ENCODE data around the gene ZNRF4. TPM values are rescaled to one million over a fixed set of nuclear protein-coding genes. Genes with fewer than 3 reads are reported as not detected.

ZNRF4 gene
- total RNA-seq, 1 experiment from 2014 or later = not detected

DNA sequence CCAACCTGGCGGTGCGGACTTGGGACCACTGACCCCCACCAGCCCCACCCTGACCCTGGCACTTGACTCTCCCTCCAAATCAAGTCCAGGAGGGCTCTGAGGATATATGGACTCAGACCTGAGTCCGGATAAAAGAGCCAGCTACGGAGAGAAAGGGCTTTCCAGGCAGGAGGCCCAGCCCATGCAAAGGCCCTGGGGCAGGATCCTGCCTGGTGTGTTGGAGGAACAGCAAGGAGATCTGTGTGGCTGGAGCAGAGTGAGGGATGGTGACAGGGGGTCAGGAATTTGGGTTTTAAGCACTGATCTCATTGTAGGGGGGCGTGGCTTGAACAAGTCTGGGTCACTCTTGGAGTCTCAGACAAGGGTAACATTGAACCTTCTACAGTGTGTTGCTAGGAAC lies 474 bp upstream of the ZNRF4 start:
- CTCF ChIA-PET = no interaction called here
- Mint-ChIP-seq H3K36me3 (ENCODE audit: insufficient read depth, unreplicated experiment) (no peaks in the 10 kb centered on the region), H3K27me3 (ENCODE audit: unreplicated experiment) (peaks cover 55% of the 10 kb centered on the region), H3K9me3 (ENCODE audit: low read depth, unreplicated experiment) (no peaks in the 10 kb centered on the region), H3K4me3 (ENCODE audit: low read depth, unreplicated experiment) (no peak overlapping the region), H3K27ac (ENCODE audit: unreplicated experiment) (no peak overlapping the region), H3K4me1 (ENCODE audit: low read depth, unreplicated experiment) (no peaks in the 10 kb centered on the region)
- intact Hi-C loops (cut with micrococcal nuclease; ENCODE audit: unreplicated experiment) = no loop called here
- no TSS peak for BruUV-seq (replicated peaks)
- TF ChIP-seq, protein P1, sequence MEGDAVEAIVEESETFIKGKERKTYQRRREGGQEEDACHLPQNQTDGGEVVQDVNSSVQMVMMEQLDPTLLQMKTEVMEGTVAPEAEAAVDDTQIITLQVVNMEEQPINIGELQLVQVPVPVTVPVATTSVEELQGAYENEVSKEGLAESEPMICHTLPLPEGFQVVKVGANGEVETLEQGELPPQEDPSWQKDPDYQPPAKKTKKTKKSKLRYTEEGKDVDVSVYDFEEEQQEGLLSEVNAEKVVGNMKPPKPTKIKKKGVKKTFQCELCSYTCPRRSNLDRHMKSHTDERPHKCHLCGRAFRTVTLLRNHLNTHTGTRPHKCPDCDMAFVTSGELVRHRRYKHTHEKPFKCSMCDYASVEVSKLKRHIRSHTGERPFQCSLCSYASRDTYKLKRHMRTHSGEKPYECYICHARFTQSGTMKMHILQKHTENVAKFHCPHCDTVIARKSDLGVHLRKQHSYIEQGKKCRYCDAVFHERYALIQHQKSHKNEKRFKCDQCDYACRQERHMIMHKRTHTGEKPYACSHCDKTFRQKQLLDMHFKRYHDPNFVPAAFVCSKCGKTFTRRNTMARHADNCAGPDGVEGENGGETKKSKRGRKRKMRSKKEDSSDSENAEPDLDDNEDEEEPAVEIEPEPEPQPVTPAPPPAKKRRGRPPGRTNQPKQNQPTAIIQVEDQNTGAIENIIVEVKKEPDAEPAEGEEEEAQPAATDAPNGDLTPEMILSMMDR (IDR thresholded peaks at IDR 0.05; ENCODE audit: unreplicated experiment) = no peak
- no peak for DNase-seq

DNA sequence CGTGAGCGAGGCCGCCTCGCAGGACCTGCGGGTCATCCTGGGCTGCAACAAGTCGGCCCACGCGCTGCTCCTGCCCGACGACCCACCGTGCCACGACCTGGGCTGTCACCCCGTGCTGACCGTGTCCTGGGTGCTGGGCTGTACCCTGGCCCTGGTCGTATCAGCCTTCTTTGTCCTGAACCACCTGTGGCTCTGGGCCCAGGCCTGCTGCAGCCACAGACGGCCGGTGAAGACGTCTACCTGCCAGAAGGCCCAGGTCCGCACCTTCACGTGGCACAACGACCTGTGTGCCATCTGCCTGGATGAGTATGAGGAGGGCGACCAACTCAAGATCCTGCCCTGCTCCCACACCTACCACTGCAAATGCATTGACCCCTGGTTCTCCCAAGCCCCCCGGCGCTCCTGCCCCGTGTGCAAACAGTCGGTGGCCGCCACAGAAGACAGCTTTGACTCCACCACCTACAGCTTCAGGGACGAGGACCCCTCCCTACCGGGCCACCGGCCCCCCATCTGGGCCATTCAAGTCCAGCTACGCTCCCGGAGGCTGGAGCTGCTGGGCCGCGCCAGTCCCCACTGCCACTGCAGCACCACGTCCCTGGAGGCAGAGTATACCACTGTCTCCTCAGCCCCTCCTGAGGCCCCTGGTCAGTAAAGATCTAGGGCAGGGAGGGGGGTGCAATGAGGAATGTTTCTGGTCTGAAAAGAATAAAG lies 1.1 kb downstream of the ZNRF4 start:
- DNase-seq = no peak
- CTCF ChIA-PET = no interaction called here
- no TSS peak for BruUV-seq (replicated peaks)

GRCh38 chr19:5456841-5457200 lies 1.6 kb downstream of the ZNRF4 start:
- Mint-ChIP-seq H3K27me3 (ENCODE audit: unreplicated experiment) (peaks cover 42% of the 10 kb centered on the region), H3K36me3 (ENCODE audit: insufficient read depth, unreplicated experiment) (peaks cover 4% of the 10 kb centered on the region)
- intact Hi-C loops (cut with micrococcal nuclease; ENCODE audit: unreplicated experiment) = no loop called here

More for the DNA sequence above, 1.1 kb downstream of the ZNRF4 start:
- no peak overlapping the region for H3K27ac Mint-ChIP-seq (ENCODE audit: unreplicated experiment)
- H3K4me1 Mint-ChIP-seq (ENCODE audit: low read depth, unreplicated experiment) = no peaks in the 10 kb centered on the region
- TF ChIP-seq, protein P1 (IDR thresholded peaks at IDR 0.05; ENCODE audit: unreplicated experiment) = no peak
- peaks cover 4% of the 10 kb centered on the region for H3K36me3 Mint-ChIP-seq (ENCODE audit: insufficient read depth, unreplicated experiment)
- intact Hi-C loops (cut with micrococcal nuclease; ENCODE audit: unreplicated experiment) = no loop called here
- no peak overlapping the region for H3K4me3 Mint-ChIP-seq (ENCODE audit: low read depth, unreplicated experiment)
- H3K27me3 Mint-ChIP-seq (ENCODE audit: unreplicated experiment) = peaks cover 41% of the 10 kb centered on the region
- H3K9me3 Mint-ChIP-seq (ENCODE audit: low read depth, unreplicated experiment) = no peaks in the 10 kb centered on the region

DNA sequence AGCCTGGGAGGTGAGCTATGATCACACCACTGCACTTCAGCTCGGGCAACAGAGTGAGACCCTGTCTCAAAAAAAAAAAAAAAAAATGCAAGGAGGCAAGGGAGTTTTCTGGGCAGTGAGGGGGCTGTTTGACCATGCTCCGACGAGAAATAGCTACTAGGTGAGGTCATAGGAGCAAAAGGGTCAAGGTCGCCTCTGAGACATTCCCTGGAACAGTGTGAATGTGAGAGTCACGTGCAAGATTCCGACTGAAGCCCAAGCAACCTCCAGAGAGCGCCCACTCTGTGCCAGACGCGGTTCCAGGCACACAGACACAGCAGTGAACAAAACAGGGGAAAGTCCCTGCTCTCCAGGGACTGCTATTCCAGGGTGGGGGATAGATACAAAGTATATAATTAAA lies 2.5 kb downstream of the ZNRF4 start:
- Mint-ChIP-seq H3K27me3 (ENCODE audit: unreplicated experiment) (peaks cover 51% of the 10 kb centered on the region), H3K27ac (ENCODE audit: unreplicated experiment) (no peak overlapping the region), H3K4me1 (ENCODE audit: low read depth, unreplicated experiment) (no peaks in the 10 kb centered on the region), H3K4me3 (ENCODE audit: low read depth, unreplicated experiment) (no peak overlapping the region), H3K36me3 (ENCODE audit: insufficient read depth, unreplicated experiment) (peaks cover 4% of the 10 kb centered on the region), H3K9me3 (ENCODE audit: low read depth, unreplicated experiment) (no peaks in the 10 kb centered on the region)
- BruUV-seq (replicated peaks) = no TSS peak
- no peak for DNase-seq
- intact Hi-C loops (cut with micrococcal nuclease; ENCODE audit: unreplicated experiment) = no loop called here
- TF ChIP-seq, protein P1 (IDR thresholded peaks at IDR 0.05; ENCODE audit: unreplicated experiment) = no peak
- CTCF ChIA-PET = interaction anchor here (0.6 kb wide), 1 partner anchor 39 kb away, joined by 4 read pairs; no protein-coding TSS in a partner anchor

More at GRCh38 chr19:5456841-5457200, 1.6 kb downstream of the ZNRF4 start:
- H3K4me1 Mint-ChIP-seq (ENCODE audit: low read depth, unreplicated experiment) = no peaks in the 10 kb centered on the region
- H3K27ac Mint-ChIP-seq (ENCODE audit: unreplicated experiment) = no peak overlapping the region
- TF ChIP-seq, protein P1 (IDR thresholded peaks at IDR 0.05; ENCODE audit: unreplicated experiment) = no peak
- DNase-seq = no peak
- CTCF ChIA-PET = no interaction called here
- no peak overlapping the region for H3K4me3 Mint-ChIP-seq (ENCODE audit: low read depth, unreplicated experiment)
- H3K9me3 Mint-ChIP-seq (ENCODE audit: low read depth, unreplicated experiment) = no peaks in the 10 kb centered on the region
- BruUV-seq (replicated peaks) = no TSS peak

Data from Calu3 (cell line).